H1 (cell line): ENCODE data around the gene CDS2. TPM values are rescaled to one million over a fixed set of nuclear protein-coding genes. Genes with fewer than 3 reads are reported as not detected.

ENCODE experiments used
- CTCF ChIA-PET: fragments of 300-600 bp; sonication (Branson Sonifier 250); formaldehyde crosslinking; loops from one replicate; lab custom pipeline; 2021; ENCODE audit not compliant: partially characterized antibody; lab: Charles Lee
- POLR2A ChIA-PET: fragments of 300-600 bp; sonication (Branson Sonifier 250); formaldehyde crosslinking; loops from one replicate; lab custom pipeline; 2021; ENCODE audit warnings: inconsistent platforms; ENCODE audit not compliant: partially characterized antibody; lab: Charles Lee
- DNase-seq, 2 experiments: peaks; one replicate each; pipeline versions ENCODE4 v3.0.0 to v3.0.0-alpha.2; 2010 to 2022; ENCODE audit warnings: low spot score in 2 of 2, low read depth in 1 of 2, mixed read lengths in 1 of 2
- FAIRE-seq: peaks from 2 replicates; lab custom pipeline; 2011; peaks lifted over from hg19 to GRCh38; lab: Jason Lieb, UNC
- H2AFZ ChIP-seq: 2 replicates; pipeline ENCODE4 v1.8.1; 2012; ENCODE audit warnings: low read length, inconsistent platforms
- H2AK5ac ChIP-seq: 2 replicates; pipeline ENCODE4 v1.6.1; 2013; ENCODE audit warnings: low read depth, low read length
- H2BK120ac ChIP-seq: replicated peaks from 2 replicates; pipeline ENCODE3; 2013; ENCODE audit warnings: low read depth, low read length, inconsistent platforms
- H2BK12ac ChIP-seq: 2 replicates; pipeline ENCODE4 v1.6.1; 2013; ENCODE audit warnings: low read depth, low read length
- H2BK15ac ChIP-seq: 2 replicates; pipeline ENCODE4 v1.6.1; 2013; ENCODE audit warnings: low read length
- H2BK20ac ChIP-seq: 2 replicates; pipeline ENCODE4 v1.6.1; 2013; ENCODE audit warnings: low read length
- H2BK5ac ChIP-seq: 2 replicates; pipeline ENCODE4 v1.6.1; 2013; ENCODE audit warnings: low read depth, low read length
- H3K14ac ChIP-seq: 2 replicates; pipeline ENCODE4 v1.6.1; 2013; ENCODE audit warnings: inconsistent platforms; ENCODE audit not compliant: insufficient read length
- H3K18ac ChIP-seq: 2 replicates; pipeline ENCODE4 v1.6.1; 2013; ENCODE audit warnings: low read length; ENCODE audit errors: extremely low read depth
- H3K23ac ChIP-seq: 2 replicates; pipeline ENCODE4 v1.6.1; 2013; ENCODE audit warnings: inconsistent platforms; ENCODE audit not compliant: insufficient read length
- H3K23me2 ChIP-seq: 2 replicates; pipeline ENCODE4 v1.6.1; 2013; ENCODE audit warnings: low read depth, low read length
- H3K27ac ChIP-seq: 2 replicates; pipeline ENCODE4 v1.6.1; 2011; ENCODE audit warnings: low read depth, low read length, inconsistent platforms
- H3K27me3 ChIP-seq, 4 experiments: replicated peaks in 1 of 4; 1 replicate in 1 of 4; 2 replicates in 3 of 4; pipeline versions ENCODE4 v1.6.1 to v1.8.1; 2011 to 2013; ENCODE audit warnings: low read length in 3 of 4, mild to moderate bottlenecking in 3 of 4, inconsistent platforms in 2 of 4, mixed read lengths in 2 of 4, moderate library complexity in 1 of 4; ENCODE audit not compliant: control insufficient read depth in 3 of 4, insufficient read depth in 3 of 4; ENCODE audit errors: extremely low read depth in 1 of 4
- H3K36me3 ChIP-seq, 4 experiments: 2 replicates each; pipeline versions ENCODE4 v1.6.1 to v1.8.1; 2011 to 2013; ENCODE audit warnings: mild to moderate bottlenecking in 4 of 4, low read length in 3 of 4, moderate library complexity in 2 of 4, control low read depth in 1 of 4, inconsistent platforms in 1 of 4; ENCODE audit not compliant: insufficient read depth in 4 of 4, control insufficient read depth in 2 of 4
- H3K4ac ChIP-seq: replicated peaks from 2 replicates; pipeline ENCODE3; 2013; ENCODE audit warnings: low read length, low read depth, mixed read lengths, inconsistent platforms; ENCODE audit not compliant: insufficient read length
- H3K4me1 ChIP-seq, 4 experiments: replicated peaks in 1 of 4; 1 replicate in 1 of 4; 2 replicates in 3 of 4; pipeline versions ENCODE4 v1.6.1 to v1.8.1; 2011 to 2013; ENCODE audit warnings: low read length in 3 of 4, inconsistent platforms in 2 of 4, mixed read lengths in 1 of 4; ENCODE audit not compliant: insufficient read depth in 4 of 4, control insufficient read depth in 3 of 4
- H3K4me2 ChIP-seq, 2 experiments: 2 replicates each; pipeline versions ENCODE4 v1.6.1 to v1.8.1; 2011 to 2013; ENCODE audit warnings: low read depth in 2 of 2, low read length in 2 of 2, control low read depth in 1 of 2, inconsistent platforms in 1 of 2, mild to moderate bottlenecking in 1 of 2; ENCODE audit not compliant: insufficient read depth in 1 of 2
- H3K4me3 ChIP-seq, 4 experiments: fragments of 200-600, 300-600 bp in 1 of 4; sonication (generic), shearing (Covaris generic), sonication (Bioruptor Twin) in 1 of 4; 2 replicates each; pipeline versions ENCODE4 v1.5.1 to v1.8.1; 2011 to 2016; ENCODE audit warnings: low read length in 4 of 4, low read depth in 3 of 4, control low read depth in 2 of 4, inconsistent platforms in 2 of 4, mild to moderate bottlenecking in 2 of 4, mixed read lengths in 1 of 4, moderate library complexity in 1 of 4; ENCODE audit not compliant: insufficient read depth in 2 of 4; ENCODE audit errors: extremely low read depth in 1 of 4
- H3K56ac ChIP-seq: replicated peaks from 2 replicates; pipeline ENCODE3; 2013; ENCODE audit warnings: low read depth, mild to moderate bottlenecking, mixed read lengths, low read length, inconsistent platforms; ENCODE audit not compliant: insufficient read length
- H3K79me1 ChIP-seq: 2 replicates; pipeline ENCODE4 v1.6.1; 2013; ENCODE audit warnings: low read depth, low read length, control low read depth
- H3K79me2 ChIP-seq, 2 experiments: 2 replicates each; pipeline versions ENCODE4 v1.6.1 to v1.8.1; 2012 to 2013; ENCODE audit warnings: low read length in 2 of 2, mild to moderate bottlenecking in 2 of 2, inconsistent platforms in 1 of 2; ENCODE audit not compliant: insufficient read depth in 2 of 2, control insufficient read depth in 1 of 2
- H3K9ac ChIP-seq, 4 experiments: replicated peaks in 1 of 4; 1 replicate in 1 of 4; 2 replicates in 3 of 4; pipeline versions ENCODE4 v1.6.1 to v1.8.1; 2011 to 2013; ENCODE audit warnings: low read depth in 3 of 4, low read length in 3 of 4, control low read depth in 2 of 4, mild to moderate bottlenecking in 2 of 4, moderate library complexity in 2 of 4, inconsistent platforms in 1 of 4; ENCODE audit errors: extremely low read depth in 1 of 4
- H3K9me3 ChIP-seq, 2 experiments: 2 replicates each; pipeline versions ENCODE4 v1.6.1 to v1.8.1; 2012 to 2013; ENCODE audit warnings: mild to moderate bottlenecking in 2 of 2, moderate library complexity in 2 of 2, control low read depth in 1 of 2, inconsistent platforms in 1 of 2, low read depth in 1 of 2, low read length in 1 of 2, mixed read lengths in 1 of 2; ENCODE audit not compliant: insufficient read depth in 2 of 2
- H4K20me1 ChIP-seq, 2 experiments: replicated peaks in 1 of 2; 2 replicates each; pipeline versions ENCODE3 to v1.8.1; 2011 to 2013; ENCODE audit warnings: inconsistent platforms in 2 of 2, low read length in 2 of 2, mild to moderate bottlenecking in 1 of 2; ENCODE audit not compliant: insufficient read depth in 2 of 2, control insufficient read depth in 1 of 2
- H4K5ac ChIP-seq: 2 replicates; pipeline ENCODE4 v1.6.1; 2013; ENCODE audit warnings: low read length, low read depth, mixed read lengths, inconsistent platforms; ENCODE audit not compliant: insufficient read length
- H4K8ac ChIP-seq: 2 replicates; pipeline ENCODE4 v1.8.0; 2013; ENCODE audit warnings: mild to moderate bottlenecking, moderate library complexity, low read length, inconsistent platforms; ENCODE audit not compliant: insufficient read depth; ENCODE audit errors: extremely low read depth
- H4K91ac ChIP-seq: replicated peaks from 2 replicates; pipeline ENCODE3; 2013; ENCODE audit warnings: low read length, mixed read lengths, inconsistent platforms; ENCODE audit not compliant: insufficient read length
- BRCA1 ChIP-seq: IDR thresholded peaks from 2 replicates; pipeline ENCODE4 v1.6.1; 2012; ENCODE audit warnings: low read depth, low read length, improper control_type of control experiment
- CREB1 ChIP-seq: IDR thresholded peaks from 2 replicates; pipeline ENCODE4 v1.6.1; 2012; ENCODE audit warnings: inconsistent platforms
- EP300 ChIP-seq, 2 experiments: IDR thresholded peaks; 1 replicate in 1 of 2; 2 replicates in 1 of 2; pipeline ENCODE4 v1.6.1; 2011 to 2012; ENCODE audit warnings: low read depth in 2 of 2, low read length in 2 of 2, mild to moderate bottlenecking in 2 of 2, borderline replicate concordance in 1 of 2, inconsistent platforms in 1 of 2, moderate library complexity in 1 of 2
- KDM4A ChIP-seq: IDR thresholded peaks from one replicate; pipeline ENCODE4 v1.7.1; 2012; ENCODE audit warnings: low read depth, mild to moderate bottlenecking, moderate library complexity, low read length, inconsistent platforms; ENCODE audit not compliant: severe bottlenecking
- POLR2AphosphoS5 ChIP-seq: IDR thresholded peaks from 2 replicates; pipeline ENCODE4 v1.6.1; 2011; ENCODE audit warnings: low read depth, low read length
- RBBP5 ChIP-seq: IDR thresholded peaks from 2 replicates; pipeline ENCODE4 v1.7.1; 2012; ENCODE audit warnings: low read depth, mild to moderate bottlenecking, inconsistent platforms, low read length, moderate library complexity, borderline replicate concordance
- SP4 ChIP-seq: IDR thresholded peaks from 2 replicates; pipeline ENCODE4 v1.6.1; 2012; ENCODE audit warnings: low read length, inconsistent platforms
- WGBS, 2 experiments: shearing (Covaris generic) in 1 of 2; methylation state at CpG; one replicate each; pipeline versions ENCODE4 v1.1.6 to v1.1.7; 2013 to 2015; ENCODE audit warnings: low lambda C conversion rate in 2 of 2, mixed read lengths in 2 of 2, inconsistent platforms in 1 of 2, low coverage in 1 of 2, missing lambda C conversion rate in 1 of 2; ENCODE audit not compliant: insufficient replicate concordance in 2 of 2, insufficient coverage in 1 of 2, insufficient read length in 1 of 2; ENCODE audit errors: extremely low coverage in 1 of 2, missing lambda C conversion rate in 1 of 2; 5-methylcytosine and 5-hydroxymethylcytosine counted together
- long read RNA-seq, 2 experiments: library from RNA in 1 of 2; library from capped mRNA in 1 of 2; stranded (forward); transcript quantifications; one replicate each; pipeline ENCODE4 v2.0.0, GENCODE V29; 2021; ENCODE audit warnings: inconsistent platforms in 1 of 2
- polyA minus RNA-seq, 3 experiments: library from RNA; depleted of rRNA, polyadenylated mRNA; stranded (reverse); fragments of >200 nt; gene quantifications; 1 replicate in 2 of 3; 2 replicates in 1 of 3; pipeline ENCODE4 v1.2.3, GENCODE V29; 2011
- polyA plus RNA-seq, 7 experiments: library from polyadenylated mRNA; depleted of rRNA in 3 of 7; stranded (reverse) in 5 of 7; unstranded in 2 of 7; fragments of >200 nt in 5 of 7; fragments of 200-250 nt in 2 of 7; gene quantifications; 1 replicate in 5 of 7; 2 replicates in 1 of 7; 4 replicates in 1 of 7; pipeline versions ENCODE4 v1.2.1 to v1.2.3, GENCODE V29; 2011 to 2013; ENCODE audit warnings: missing spikeins in 2 of 7, mixed read lengths in 2 of 7
- total RNA-seq: library from RNA; stranded (reverse); fragmentation: NEBNext Ultra II Directional; extraction: Animal tissue kit (Norgen Biotek cat#: 25700); gene quantifications from 2 replicates; pipeline ENCODE4 v1.2.1, GENCODE V29; 2021
- TF ChIP-seq, protein P1 (sequence below): IDR thresholded peaks from 2 replicates; pipeline ENCODE4 v1.6.1; 2011; ENCODE audit warnings: low read depth, mild to moderate bottlenecking, low read length; ENCODE audit not compliant: insufficient read depth

The CDS2 gene
- total RNA-seq (56.2 and 57.0 TPM in 2 replicates), polyA plus RNA-seq (2011; rRNA removed) (38.0 and 54.0 TPM in 2 replicates), polyA minus RNA-seq (2011; rRNA and poly(A)+ RNA removed) (98.2 and 160 TPM in 2 replicates)
- polyA plus RNA-seq (2011; cell fraction: cytosol; rRNA removed): 36.7 TPM
- polyA plus RNA-seq (2011; cell fraction: nucleus; rRNA removed): 22.3 TPM
- polyA plus RNA-seq (2012, experiment 1 of 2): 18.8 to 29.1 TPM (median 24.2 TPM) in 4 replicates
- polyA plus RNA-seq (2012, experiment 2 of 2): 22.1 TPM
- polyA plus RNA-seq (2013, experiment 1 of 2): 30.3 TPM
- 38.2 TPM for polyA plus RNA-seq (2013, experiment 2 of 2)
- polyA minus RNA-seq (2011; cell fraction: cytosol; rRNA and poly(A)+ RNA removed): 25.1 TPM
- 31.9 TPM for polyA minus RNA-seq (2011; cell fraction: nucleus; rRNA and poly(A)+ RNA removed)
- long read RNA-seq, experiment 1, full-length matches to known transcripts: 11 of 34 reads
- long read RNA-seq, experiment 1, partial matches to known transcripts: 9 of 34 reads
- long read RNA-seq, experiment 1, other reads (novel, unspliced or antisense): 14 of 34 reads
- long read RNA-seq, experiment 2, full-length matches to known transcripts: 6 of 11 reads
- long read RNA-seq, experiment 2, partial matches to known transcripts: 1 of 11 reads
- long read RNA-seq, experiment 2, other reads (novel, unspliced or antisense): 4 of 11 reads

DNA sequence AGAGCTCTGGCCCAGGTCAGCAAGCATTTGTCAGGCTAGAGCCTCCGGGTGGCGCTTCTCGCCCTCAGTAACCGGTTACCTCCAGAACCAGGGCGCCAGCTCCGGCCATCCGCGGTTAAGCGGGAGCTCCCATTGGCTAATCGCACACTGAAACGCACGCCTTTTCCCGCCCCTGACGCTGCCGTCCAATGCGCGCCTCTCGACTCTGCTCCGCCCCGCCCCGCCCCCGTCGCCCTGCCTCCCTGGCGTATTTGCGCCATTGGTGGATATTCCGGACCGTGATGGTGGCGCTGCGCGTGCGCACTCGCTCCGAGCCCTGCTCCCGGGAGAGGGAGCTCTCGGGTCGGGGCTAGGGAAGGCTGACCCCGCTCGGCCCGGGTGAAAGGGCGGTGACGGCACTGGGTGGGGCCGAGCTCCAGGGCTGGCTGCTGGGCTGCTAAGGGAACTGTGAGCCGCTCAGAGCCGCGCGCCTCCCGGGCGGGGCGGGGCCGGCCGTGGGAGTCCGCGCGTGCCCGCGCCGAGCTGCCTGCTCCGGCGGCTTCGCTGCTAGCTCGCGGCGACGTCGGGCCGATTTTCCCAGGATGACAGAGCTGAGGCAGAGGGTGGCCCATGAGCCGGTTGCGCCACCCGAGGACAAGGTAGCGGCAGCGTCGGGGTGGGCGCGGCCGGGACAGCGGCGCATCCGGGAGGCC, at the start of gene CDS2:
CDS2 (plus strand) TSS at position 497 of the 692 bp plus-strand sequence; CDS start at position 582, 85 bp downstream.
- DNase-seq: peak; percentile 98 to 100
- no peak within 1 kb of the TSS for H3K23ac ChIP-seq
- no peak within 1 kb of the TSS; the same call in 1 of the 2 replicates for H2BK15ac ChIP-seq
- no peaks in the 10 kb centered on the region for H3K27me3 ChIP-seq
- H3K9ac ChIP-seq: peak within 1 kb of the TSS; percentile 73 to 94 (median 81)
- H3K18ac ChIP-seq: peak within 1 kb of the TSS; percentile 75
- H2AK5ac ChIP-seq: peak within 1 kb of the TSS; percentile 19; the same call in 1 of the 2 replicates
- peak within 1 kb of the TSS; percentile 74 to 86 (median 83) for H3K4me3 ChIP-seq
- peak within 1 kb of the TSS; percentile 88 for H2BK12ac ChIP-seq
- H4K5ac ChIP-seq: peak within 1 kb of the TSS; percentile 28
- H3K4ac ChIP-seq: no peak within 1 kb of the TSS
- peak within 1 kb of the TSS; percentile 87 for H2AFZ ChIP-seq
- no peaks in the 10 kb centered on the region for H3K36me3 ChIP-seq
- H3K56ac ChIP-seq: no peak within 1 kb of the TSS
- peaks cover 0 to 7% (median 2%) of the 10 kb centered on the region in 4 experiments; a peak in 2 of 7 replicates for H3K4me1 ChIP-seq
- POLR2A ChIA-PET: interaction anchor here (0.7 to 2.7 kb wide), 9 partner anchors 8 to 85 kb away, joined by 3 to 10 read pairs (median 3); no protein-coding TSS in a partner anchor
- H3K9me3 ChIP-seq: no peaks in the 10 kb centered on the region
- peak within 1 kb of the TSS; percentile 82 for H2BK5ac ChIP-seq
- 0 out of 2 replicates have a peak within 1 kb of the TSS, but pooled peaks have one; percentile 82 for H2BK20ac ChIP-seq
- peaks cover 5% of the 10 kb centered on the region; the same call in 1 of the 2 replicates for H3K79me1 ChIP-seq
- H3K79me2 ChIP-seq: peaks cover 6 to 38% of the 10 kb centered on the region in 2 experiments; a peak in 3 of 4 replicates
- H4K20me1 ChIP-seq: no peaks in the 10 kb centered on the region
- peak within 1 kb of the TSS; percentile 81 to 98 for H3K4me2 ChIP-seq
- CTCF ChIA-PET: interaction anchor here (0.8 to 12.3 kb wide), 25 partner anchors 9 to 390 kb away, joined by 3 to 122 read pairs (median 6); partner anchors contain the start of gene PROKR2
- H3K23me2 ChIP-seq: peaks cover 8% of the 10 kb centered on the region
- no peak within 1 kb of the TSS for H3K14ac ChIP-seq
- peak within 1 kb of the TSS; percentile 72 for H3K27ac ChIP-seq
- 2% methylated on average over 53 of the region's 78 CpGs; no CpG with 5 or more reads in 1 of the 2 experiments for WGBS, 2 experiments
- no peak within 1 kb of the TSS for H2BK120ac ChIP-seq
- H4K8ac ChIP-seq: peak within 1 kb of the TSS; percentile 39
- FAIRE-seq: peak; percentile 78
- no peak within 1 kb of the TSS for H4K91ac ChIP-seq
- TF ChIP-seq KDM4A: no peak
- peak; percentile 84 for TF ChIP-seq POLR2AphosphoS5
- TF ChIP-seq, protein P1, sequence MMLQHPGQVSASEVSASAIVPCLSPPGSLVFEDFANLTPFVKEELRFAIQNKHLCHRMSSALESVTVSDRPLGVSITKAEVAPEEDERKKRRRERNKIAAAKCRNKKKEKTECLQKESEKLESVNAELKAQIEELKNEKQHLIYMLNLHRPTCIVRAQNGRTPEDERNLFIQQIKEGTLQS: no peak
- TF ChIP-seq EP300 (IDR thresholded peaks at IDR 0.05; ENCODE audit: borderline replicate concordance in 1 of 2, low read depth in 2 of 2, low read length in 2 of 2): no peak
- TF ChIP-seq BRCA1: no peak
- no peak for TF ChIP-seq SP4
- peak; percentile 13; the same call in 1 of the 2 replicates for TF ChIP-seq CREB1
- no peak; the same call in 1 of the 2 replicates for TF ChIP-seq RBBP5
